Measurements from ENCODE around the gene SNW1.

The SNW1 gene

DNA sequence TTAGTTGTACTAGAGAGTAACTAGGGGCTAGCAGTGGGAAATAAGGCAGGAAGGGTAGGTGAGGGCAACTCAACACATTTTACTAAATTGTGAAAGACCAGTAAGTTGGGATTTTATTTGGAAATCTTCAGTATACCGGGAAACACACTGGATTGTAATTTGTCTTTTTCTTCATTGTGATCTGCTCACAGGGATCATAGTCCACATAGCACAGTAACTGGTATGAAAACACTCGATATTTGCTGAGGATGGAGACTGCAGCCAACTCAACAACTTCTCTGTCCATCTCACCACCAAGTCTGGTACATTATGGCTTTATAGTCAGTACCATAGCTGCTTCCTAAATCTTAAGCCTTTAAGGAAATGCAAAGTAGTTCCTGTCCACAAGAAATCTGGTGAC is 50.6 kb downstream of the SNW1 start:
- no peak overlapping the region for H3K27ac ChIP-seq (ENCODE audit: low read depth, low read length)
- peaks cover 24 to 29% of the 10 kb centered on the region in 2 donors for H3K4me1 ChIP-seq (ENCODE audit: control insufficient read depth in 1 of 2, insufficient read depth in 2 of 2, low read length in 2 of 2)
- peaks cover 23 to 40% of the 10 kb centered on the region in 2 donors for H3K36me3 ChIP-seq (ENCODE audit: control insufficient read depth in 1 of 2, insufficient read depth in 2 of 2, low read length in 2 of 2)
- no peaks in the 10 kb centered on the region for H3K9me3 ChIP-seq (ENCODE audit: control insufficient read depth in 1 of 2, low read length in 2 of 2)
- no peaks in the 10 kb centered on the region for H3K27me3 ChIP-seq (ENCODE audit: control insufficient read depth in 1 of 2, insufficient read depth in 2 of 2, low read length in 2 of 2)
- no peak overlapping the region for H3K9ac ChIP-seq (ENCODE audit: low read depth in 1 of 2, low read length in 2 of 2)
- no peak overlapping the region for H3K4me3 ChIP-seq (ENCODE audit: low read depth in 1 of 2, low read length in 2 of 2)

DNA sequence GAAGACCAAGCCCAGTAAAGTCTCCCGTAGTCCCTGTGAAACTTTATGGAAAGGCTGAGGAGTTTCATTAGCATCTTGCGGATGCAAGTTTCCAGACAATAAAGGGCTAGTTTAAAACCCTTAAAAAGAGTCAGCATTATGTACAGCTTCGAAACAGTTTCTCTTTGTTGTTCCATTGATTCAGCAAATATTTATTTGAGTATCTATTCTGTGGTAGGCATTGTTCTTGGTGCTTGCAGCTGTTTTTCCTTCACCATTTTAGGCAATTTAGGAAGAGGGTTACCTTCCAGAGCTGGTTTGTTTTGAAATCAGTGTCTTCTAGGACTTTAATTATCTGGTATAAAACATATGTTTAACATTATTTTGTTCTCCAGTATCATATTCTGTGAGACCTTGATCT is 51.5 kb downstream of the SNW1 start:
- H3K27me3 ChIP-seq (ENCODE audit: control insufficient read depth in 1 of 2, insufficient read depth in 2 of 2, low read length in 2 of 2): no peaks in the 10 kb centered on the region
- peaks cover 14 to 32% of the 10 kb centered on the region in 2 donors for H3K36me3 ChIP-seq (ENCODE audit: control insufficient read depth in 1 of 2, insufficient read depth in 2 of 2, low read length in 2 of 2)
- H3K9ac ChIP-seq (ENCODE audit: low read depth in 1 of 2, low read length in 2 of 2): peak overlapping the region in 1 of 2 donors; percentile 86
- peaks cover 24 to 29% of the 10 kb centered on the region in 2 donors for H3K4me1 ChIP-seq (ENCODE audit: control insufficient read depth in 1 of 2, insufficient read depth in 2 of 2, low read length in 2 of 2)
- H3K27ac ChIP-seq (ENCODE audit: low read depth, low read length): no peak overlapping the region
- no peaks in the 10 kb centered on the region for H3K9me3 ChIP-seq (ENCODE audit: control insufficient read depth in 1 of 2, low read length in 2 of 2)
- peak overlapping the region; percentile 93 to 100 for H3K4me3 ChIP-seq (ENCODE audit: low read depth in 1 of 2, low read length in 2 of 2)

DNA sequence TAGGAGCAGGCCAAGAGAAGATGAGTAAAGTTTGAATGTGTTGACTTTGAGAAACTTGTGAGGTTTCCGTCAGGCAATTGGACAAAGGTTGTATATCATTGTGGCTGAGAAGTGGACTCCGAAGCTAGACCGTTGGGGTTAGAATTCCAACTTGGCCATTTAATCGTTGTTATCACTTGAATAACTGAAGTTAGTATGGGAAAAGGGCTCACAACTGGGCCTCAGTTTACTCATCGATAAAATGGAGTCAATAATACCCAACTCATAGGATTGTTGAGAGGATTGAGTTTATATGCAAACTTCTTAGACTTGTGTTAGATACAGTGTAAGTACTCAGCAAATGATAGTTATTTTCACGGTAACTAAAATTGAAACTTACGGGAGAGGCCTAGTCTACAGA is 52.2 kb downstream of the SNW1 start:
- H3K27ac ChIP-seq (ENCODE audit: low read depth, low read length): no peak overlapping the region
- H3K9ac ChIP-seq (ENCODE audit: low read depth in 1 of 2, low read length in 2 of 2): peak overlapping the region; percentile 78 to 86
- peaks cover 16 to 32% of the 10 kb centered on the region in 2 donors for H3K36me3 ChIP-seq (ENCODE audit: control insufficient read depth in 1 of 2, insufficient read depth in 2 of 2, low read length in 2 of 2)

DNA sequence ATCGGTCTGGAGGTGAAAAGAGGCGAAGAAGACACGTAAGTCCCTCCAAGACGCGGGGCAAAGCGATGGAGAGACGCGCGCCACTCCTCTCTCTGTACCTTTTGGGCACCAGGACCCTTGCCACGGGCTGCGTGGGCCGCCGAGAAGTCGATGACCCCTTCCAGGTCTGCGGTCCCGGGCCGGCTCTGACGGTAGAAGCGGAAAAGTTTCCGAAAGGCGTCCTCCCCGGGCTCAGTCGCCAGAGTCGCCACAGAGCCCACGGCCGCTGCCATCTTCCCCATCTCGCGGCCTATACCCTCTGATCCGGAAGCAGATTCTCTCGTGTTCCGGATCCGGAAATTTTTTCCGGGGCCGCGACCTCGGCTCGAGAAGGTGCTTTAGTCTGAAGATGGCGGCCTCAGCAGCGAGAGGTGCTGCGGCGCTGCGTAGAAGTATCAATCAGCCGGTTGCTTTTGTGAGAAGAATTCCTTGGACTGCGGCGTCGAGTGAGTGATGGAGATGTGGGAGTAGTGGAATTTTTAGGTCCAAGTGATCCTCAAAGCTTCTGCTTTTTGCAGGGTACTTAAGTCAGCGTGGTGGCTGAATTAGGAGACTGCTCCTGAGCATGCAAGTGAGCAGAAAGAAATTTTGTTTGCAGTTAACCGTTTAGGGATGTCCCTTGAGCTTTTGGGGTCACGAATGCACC is 53.1 kb downstream of the SNW1 start, which contains the start of the genes ALKBH1 and SLIRP:
Gene ALKBH1 (minus strand): TSS at position 300 of the 685 bp plus-strand sequence. CDS start 19 bp downstream, at position 281.
Gene SLIRP (plus strand): TSS at position 380 of the 685 bp plus-strand sequence. CDS start 9 bp downstream, at position 389.
- Histone ChIP-seq H3K36me3 (ENCODE audit: control insufficient read depth in 1 of 2, insufficient read depth in 2 of 2, low read length in 2 of 2) (peaks cover 15 to 37% of the 10 kb centered on the region in 2 donors), H3K4me3 (ENCODE audit: low read depth in 1 of 2, low read length in 2 of 2) (peak within 1 kb of the TSS; percentile 93 to 100), H3K9ac (ENCODE audit: low read depth in 1 of 2, low read length in 2 of 2) (peak within 1 kb of the TSS; percentile 78 to 86), H3K9me3 (ENCODE audit: control insufficient read depth in 1 of 2, low read length in 2 of 2) (no peaks in the 10 kb centered on the region), H3K4me1 (ENCODE audit: control insufficient read depth in 1 of 2, insufficient read depth in 2 of 2, low read length in 2 of 2) (peaks cover 24 to 29% of the 10 kb centered on the region in 2 donors), H3K27me3 (ENCODE audit: control insufficient read depth in 1 of 2, insufficient read depth in 2 of 2, low read length in 2 of 2) (no peaks in the 10 kb centered on the region), H3K27ac (ENCODE audit: low read depth, low read length) (no peak within 1 kb of the TSS)

More for the DNA sequence above, 52.2 kb downstream of the SNW1 start:
- peaks cover 24 to 29% of the 10 kb centered on the region in 2 donors for H3K4me1 ChIP-seq (ENCODE audit: control insufficient read depth in 1 of 2, insufficient read depth in 2 of 2, low read length in 2 of 2)
- no peaks in the 10 kb centered on the region for H3K9me3 ChIP-seq (ENCODE audit: control insufficient read depth in 1 of 2, low read length in 2 of 2)
- peak overlapping the region; percentile 93 to 100 for H3K4me3 ChIP-seq (ENCODE audit: low read depth in 1 of 2, low read length in 2 of 2)
- no peaks in the 10 kb centered on the region for H3K27me3 ChIP-seq (ENCODE audit: control insufficient read depth in 1 of 2, insufficient read depth in 2 of 2, low read length in 2 of 2)

DNA sequence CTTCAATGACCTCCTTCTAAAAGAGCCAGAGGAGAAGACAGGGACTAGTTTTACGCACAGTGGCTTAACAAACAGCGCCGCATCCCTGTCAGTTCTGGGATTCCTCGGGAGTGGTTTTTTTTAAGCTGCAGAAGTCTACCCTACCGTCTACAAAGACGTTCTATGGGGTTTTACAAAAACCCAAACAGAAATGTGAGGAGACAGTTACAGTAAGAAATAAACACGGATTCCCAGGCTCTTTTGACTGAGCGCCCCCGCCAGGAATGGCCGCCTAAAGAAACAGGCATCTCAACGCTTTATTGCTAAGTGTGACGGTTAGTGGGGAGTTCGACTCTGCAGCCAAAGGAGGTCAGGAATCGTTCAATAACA is 53.6 kb downstream of the SNW1 start:
- Histone ChIP-seq H3K9me3 (ENCODE audit: control insufficient read depth in 1 of 2, low read length in 2 of 2) (no peaks in the 10 kb centered on the region), H3K27ac (ENCODE audit: low read depth, low read length) (no peak overlapping the region), H3K27me3 (ENCODE audit: control insufficient read depth in 1 of 2, insufficient read depth in 2 of 2, low read length in 2 of 2) (no peaks in the 10 kb centered on the region), H3K4me3 (ENCODE audit: low read depth in 1 of 2, low read length in 2 of 2) (peak overlapping the region; percentile 93 to 100), H3K9ac (ENCODE audit: low read depth in 1 of 2, low read length in 2 of 2) (peak overlapping the region; percentile 78 to 86), H3K36me3 (ENCODE audit: control insufficient read depth in 1 of 2, insufficient read depth in 2 of 2, low read length in 2 of 2) (peaks cover 15 to 37% of the 10 kb centered on the region in 2 donors), H3K4me1 (ENCODE audit: control insufficient read depth in 1 of 2, insufficient read depth in 2 of 2, low read length in 2 of 2) (peaks cover 24 to 29% of the 10 kb centered on the region in 2 donors)

DNA sequence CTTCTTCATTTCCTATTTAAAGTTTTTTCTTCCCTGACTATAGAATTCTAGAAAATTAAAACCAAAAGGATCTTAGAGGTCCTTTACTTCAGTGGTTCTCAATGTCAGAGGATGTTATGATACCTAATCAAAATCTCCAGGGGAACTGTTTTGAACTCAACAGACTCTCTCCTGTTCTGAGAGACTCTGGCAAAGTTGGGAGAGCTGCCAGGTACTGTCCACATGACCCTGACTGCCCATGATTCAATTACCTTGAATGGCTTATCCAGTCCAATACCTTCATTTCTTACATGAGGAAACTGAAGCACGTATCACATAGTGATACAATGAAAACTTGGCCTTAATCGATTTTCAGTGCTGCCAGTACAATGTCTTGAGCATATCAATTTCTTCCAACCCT is 69.7 kb downstream of the SNW1 start:
- Histone ChIP-seq H3K27ac (ENCODE audit: low read depth, low read length) (no peak overlapping the region), H3K4me3 (ENCODE audit: low read depth in 1 of 2, low read length in 2 of 2) (no peak overlapping the region), H3K27me3 (ENCODE audit: control insufficient read depth in 1 of 2, insufficient read depth in 2 of 2, low read length in 2 of 2) (no peaks in the 10 kb centered on the region), H3K36me3 (ENCODE audit: control insufficient read depth in 1 of 2, insufficient read depth in 2 of 2, low read length in 2 of 2) (peaks cover 6 to 44% of the 10 kb centered on the region in 2 donors), H3K9me3 (ENCODE audit: control insufficient read depth in 1 of 2, low read length in 2 of 2) (no peaks in the 10 kb centered on the region), H3K9ac (ENCODE audit: low read depth in 1 of 2, low read length in 2 of 2) (no peak overlapping the region), H3K4me1 (ENCODE audit: control insufficient read depth in 1 of 2, insufficient read depth in 2 of 2, low read length in 2 of 2) (no peaks in the 10 kb centered on the region)

DNA sequence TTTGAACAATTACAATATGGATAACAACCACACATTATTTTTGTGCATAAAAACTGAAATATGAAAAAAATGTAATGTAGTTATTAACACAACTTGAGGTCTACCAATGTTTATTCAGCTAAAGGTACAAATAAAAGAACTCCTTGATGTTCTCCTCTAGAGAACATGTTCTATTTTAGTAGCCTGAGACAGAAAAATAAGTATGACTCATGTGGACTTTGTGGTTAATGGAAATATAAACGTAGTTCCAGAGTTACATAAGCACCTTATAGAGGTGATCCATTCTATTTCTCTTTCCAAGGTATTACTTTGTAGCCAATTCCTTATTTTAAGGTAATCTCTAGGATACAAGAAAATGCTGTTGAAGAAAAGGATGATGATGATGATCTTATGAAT is 78.8 kb downstream of the SNW1 start:
- H3K36me3 ChIP-seq (ENCODE audit: control insufficient read depth in 1 of 2, insufficient read depth in 2 of 2, low read length in 2 of 2): peaks cover 0 to 24% of the 10 kb centered on the region in 2 donors
- no peak overlapping the region for H3K27ac ChIP-seq (ENCODE audit: low read depth, low read length)
- no peaks in the 10 kb centered on the region for H3K9me3 ChIP-seq (ENCODE audit: control insufficient read depth in 1 of 2, low read length in 2 of 2)
- no peaks in the 10 kb centered on the region for H3K27me3 ChIP-seq (ENCODE audit: control insufficient read depth in 1 of 2, insufficient read depth in 2 of 2, low read length in 2 of 2)
- H3K9ac ChIP-seq (ENCODE audit: low read depth in 1 of 2, low read length in 2 of 2): no peak overlapping the region
- H3K4me3 ChIP-seq (ENCODE audit: low read depth in 1 of 2, low read length in 2 of 2): peak overlapping the region in 1 of 2 donors; percentile 19
- H3K4me1 ChIP-seq (ENCODE audit: control insufficient read depth in 1 of 2, insufficient read depth in 2 of 2, low read length in 2 of 2): peaks cover 12 to 17% of the 10 kb centered on the region in 2 donors

DNA sequence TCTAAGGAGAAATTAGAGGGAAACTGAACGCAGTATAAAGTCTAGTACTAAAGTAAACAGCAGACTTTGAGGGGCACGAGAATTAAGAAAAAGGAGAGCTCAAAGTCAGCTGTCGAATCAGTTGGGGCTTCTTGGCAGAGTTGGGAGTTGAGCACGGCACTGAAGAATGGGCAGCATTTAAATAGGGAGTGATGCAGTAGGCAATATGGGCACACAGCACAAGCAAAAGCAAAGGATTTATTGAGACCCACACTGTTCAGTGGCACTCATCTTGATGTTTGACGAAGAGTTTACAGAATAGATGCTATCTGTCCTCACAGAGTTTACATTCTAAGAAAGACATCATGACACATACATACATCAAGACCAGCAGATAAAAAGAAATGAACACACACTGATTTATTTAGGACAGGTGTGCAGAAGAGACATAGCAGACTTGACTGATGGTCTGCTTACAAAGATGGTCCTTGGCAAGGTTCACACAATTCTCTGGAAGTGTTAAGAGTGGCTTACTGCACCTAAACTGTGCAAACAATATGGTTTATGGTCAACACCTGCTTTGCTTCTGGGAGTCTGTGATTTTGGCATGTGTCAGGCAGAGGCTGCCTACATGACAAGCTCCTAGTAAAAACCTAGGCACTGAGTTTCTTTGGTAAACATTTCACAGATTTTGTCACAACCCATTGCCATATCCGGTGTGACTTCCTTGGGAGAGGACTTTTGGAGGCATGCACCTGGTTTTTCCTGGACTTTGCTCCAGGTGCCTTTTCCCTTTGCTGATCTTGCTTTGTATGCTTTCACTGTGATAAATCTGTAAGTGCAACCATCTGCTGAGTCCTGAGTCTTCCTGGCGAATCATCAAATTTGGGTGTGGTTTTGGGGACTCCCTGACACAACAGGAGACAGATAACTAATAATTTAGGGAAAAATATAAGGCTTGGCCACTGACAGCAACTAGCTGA is 79.5 kb downstream of the SNW1 start:
- peaks cover 12 to 17% of the 10 kb centered on the region in 2 donors for H3K4me1 ChIP-seq (ENCODE audit: control insufficient read depth in 1 of 2, insufficient read depth in 2 of 2, low read length in 2 of 2)
- H3K9ac ChIP-seq (ENCODE audit: low read depth in 1 of 2, low read length in 2 of 2): no peak overlapping the region
- no peaks in the 10 kb centered on the region for H3K27me3 ChIP-seq (ENCODE audit: control insufficient read depth in 1 of 2, insufficient read depth in 2 of 2, low read length in 2 of 2)
- H3K27ac ChIP-seq (ENCODE audit: low read depth, low read length): no peak overlapping the region
- H3K36me3 ChIP-seq (ENCODE audit: control insufficient read depth in 1 of 2, insufficient read depth in 2 of 2, low read length in 2 of 2): peaks cover 0 to 19% of the 10 kb centered on the region in 2 donors
- peak overlapping the region in 1 of 2 donors; percentile 19 for H3K4me3 ChIP-seq (ENCODE audit: low read depth in 1 of 2, low read length in 2 of 2)
- H3K9me3 ChIP-seq (ENCODE audit: control insufficient read depth in 1 of 2, low read length in 2 of 2): no peaks in the 10 kb centered on the region

DNA sequence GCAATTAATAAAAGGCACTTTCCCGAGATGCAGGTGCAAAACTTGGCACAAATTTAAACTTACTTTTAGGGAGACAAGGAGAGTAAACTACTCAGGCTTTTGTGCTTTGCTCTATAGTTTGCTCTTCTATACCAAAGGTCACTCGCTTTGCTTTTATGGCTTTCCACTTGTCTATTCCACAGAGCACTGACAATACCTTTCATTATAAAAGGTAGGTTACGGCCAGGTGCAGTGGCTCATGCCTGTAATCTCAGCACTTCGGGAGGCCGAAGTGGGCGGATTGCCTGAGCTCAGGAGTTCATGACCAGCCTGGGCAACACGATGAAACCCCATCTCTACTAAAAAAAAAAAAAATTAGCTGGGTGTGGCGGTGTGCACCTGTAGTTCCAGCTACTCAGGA is 86.0 kb downstream of the SNW1 start:
- Histone ChIP-seq H3K4me1 (ENCODE audit: control insufficient read depth in 1 of 2, insufficient read depth in 2 of 2, low read length in 2 of 2) (peaks cover 3 to 18% of the 10 kb centered on the region in 2 donors), H3K9ac (ENCODE audit: low read depth in 1 of 2, low read length in 2 of 2) (no peak overlapping the region), H3K27ac (ENCODE audit: low read depth, low read length) (no peak overlapping the region), H3K36me3 (ENCODE audit: control insufficient read depth in 1 of 2, insufficient read depth in 2 of 2, low read length in 2 of 2) (peaks cover 6 to 29% of the 10 kb centered on the region in 2 donors), H3K4me3 (ENCODE audit: low read depth in 1 of 2, low read length in 2 of 2) (no peak overlapping the region), H3K9me3 (ENCODE audit: control insufficient read depth in 1 of 2, low read length in 2 of 2) (no peaks in the 10 kb centered on the region), H3K27me3 (ENCODE audit: control insufficient read depth in 1 of 2, insufficient read depth in 2 of 2, low read length in 2 of 2) (no peaks in the 10 kb centered on the region)

DNA sequence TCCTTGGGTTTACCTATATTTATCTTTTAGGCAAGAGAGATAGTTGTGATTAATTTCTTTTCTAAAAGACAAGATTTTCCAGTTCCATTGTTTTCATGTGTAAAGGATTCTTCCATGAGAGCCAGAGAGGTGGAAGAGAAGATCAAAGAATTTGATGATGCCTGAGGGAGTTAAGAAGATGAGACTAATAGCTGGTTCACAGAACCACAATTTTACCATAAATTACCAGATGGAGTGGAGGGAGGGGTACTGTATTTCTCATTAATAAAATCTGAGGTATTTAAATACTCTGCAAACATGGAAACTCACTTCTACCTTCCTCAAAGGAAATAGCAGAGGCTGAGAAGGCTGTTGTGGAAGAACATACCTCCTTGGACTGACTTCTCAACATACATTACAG is 87.8 kb downstream of the SNW1 start:
- H3K9ac ChIP-seq (ENCODE audit: low read depth in 1 of 2, low read length in 2 of 2): no peak overlapping the region
- no peaks in the 10 kb centered on the region for H3K27me3 ChIP-seq (ENCODE audit: control insufficient read depth in 1 of 2, insufficient read depth in 2 of 2, low read length in 2 of 2)
- H3K4me3 ChIP-seq (ENCODE audit: low read depth in 1 of 2, low read length in 2 of 2): no peak overlapping the region
- no peak overlapping the region for H3K27ac ChIP-seq (ENCODE audit: low read depth, low read length)
- peaks cover 6 to 22% of the 10 kb centered on the region in 2 donors for H3K36me3 ChIP-seq (ENCODE audit: control insufficient read depth in 1 of 2, insufficient read depth in 2 of 2, low read length in 2 of 2)
- H3K9me3 ChIP-seq (ENCODE audit: control insufficient read depth in 1 of 2, low read length in 2 of 2): no peaks in the 10 kb centered on the region
- H3K4me1 ChIP-seq (ENCODE audit: control insufficient read depth in 1 of 2, insufficient read depth in 2 of 2, low read length in 2 of 2): peaks cover 3 to 18% of the 10 kb centered on the region in 2 donors
